ENCODE measurements around the gene PRLR.
A peak's percentile ranks its signal among the peaks of the same experiment; 100 is the strongest.
"Not testable (repeated sequence)": the region's sequence is repeated elsewhere in the genome, so short reads cannot be mapped to it uniquely, and the experiment has no call there.

The PRLR gene

DNA sequence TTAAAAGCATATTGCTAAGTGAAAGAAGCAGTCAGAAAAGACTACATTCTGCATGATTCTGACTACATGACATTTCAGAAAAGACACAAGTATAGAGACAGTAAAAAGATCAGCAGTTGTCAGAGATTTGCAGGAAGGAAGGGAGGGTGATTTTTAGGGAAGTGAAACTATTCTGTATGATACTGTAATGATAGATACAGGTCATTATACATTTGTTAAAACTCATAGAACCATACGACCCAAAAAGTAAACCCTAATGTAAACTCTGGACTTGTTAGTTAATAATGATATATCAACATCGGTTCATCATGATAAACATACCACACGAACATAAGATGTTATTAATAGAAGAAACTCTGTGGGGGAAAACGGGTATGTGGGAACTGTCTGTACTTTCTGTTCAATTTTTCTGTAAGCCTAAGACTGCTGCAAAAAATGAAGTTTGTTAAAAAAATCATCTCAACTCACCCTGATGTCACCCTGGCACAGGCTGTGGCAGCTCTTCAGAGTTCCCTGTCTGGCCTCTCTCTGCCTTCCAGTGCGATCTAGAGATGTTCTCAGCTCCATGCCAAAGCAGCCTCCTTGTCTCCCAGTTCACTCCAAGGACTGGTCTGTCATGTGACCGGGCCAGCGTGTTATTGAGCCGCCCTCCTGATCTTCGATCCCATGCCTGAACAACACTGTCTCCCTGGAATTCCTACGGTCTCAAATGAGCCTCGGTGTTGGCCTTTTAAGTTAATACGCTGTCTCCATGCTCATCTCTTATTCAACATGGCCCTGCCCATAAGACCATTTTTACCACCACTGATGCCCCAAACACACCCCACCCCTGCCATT lies 35.4 kb downstream of the PRLR start:
- TF ChIP-seq ZNF274 (IDR thresholded peaks at IDR 0.05; ENCODE audit: low read depth, low read length) = no peak
- peak overlapping the region; percentile 21; the same call in 1 of the 2 replicates for H3K4me3 ChIP-seq (ENCODE audit: low read length)

DNA sequence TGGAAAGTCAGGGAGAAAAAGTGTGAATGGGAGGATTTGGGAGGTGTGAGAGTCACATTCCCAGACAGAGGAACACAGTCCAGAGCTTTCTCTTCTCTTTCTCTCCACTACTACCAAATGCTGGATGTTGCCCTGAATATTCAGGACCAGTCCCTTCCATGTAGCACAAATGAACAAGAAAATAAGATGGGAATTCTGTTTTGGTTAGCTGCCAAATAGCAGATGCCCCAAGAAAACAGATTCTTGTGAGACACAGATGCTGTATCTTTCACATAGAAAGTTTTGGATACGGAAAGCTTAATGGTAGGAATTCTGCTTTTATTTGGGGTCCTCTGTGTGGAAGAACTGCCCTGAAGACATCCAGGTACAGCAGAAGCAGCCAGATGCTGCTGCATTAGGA lies 37.8 kb downstream of the PRLR start:
- no peak overlapping the region for H3K4me3 ChIP-seq (ENCODE audit: low read length)
- TF ChIP-seq ZNF274 (IDR thresholded peaks at IDR 0.05; ENCODE audit: low read depth, low read length) = no peak

DNA sequence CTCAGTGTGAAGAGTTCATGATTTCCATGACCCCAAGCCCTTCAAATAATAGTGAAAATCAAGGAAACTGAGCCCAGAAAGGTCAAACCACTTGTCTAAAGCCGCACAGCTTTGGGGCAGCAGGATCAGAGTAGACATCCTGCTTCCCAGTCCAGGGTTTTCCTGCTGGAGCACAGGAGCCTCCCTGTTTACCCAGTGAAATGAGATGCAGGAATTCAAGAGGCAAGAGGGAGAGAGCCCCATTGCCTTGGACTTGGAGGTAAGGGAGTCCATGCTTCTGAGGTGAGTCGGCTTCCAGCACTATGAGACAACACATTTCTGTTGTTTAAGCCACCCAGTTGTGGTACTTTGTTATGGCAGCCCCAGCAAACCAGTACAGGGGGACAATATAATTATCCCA lies 40.5 kb downstream of the PRLR start:
- not testable (repeated sequence) for H3K4me3 ChIP-seq (ENCODE audit: low read length)

DNA sequence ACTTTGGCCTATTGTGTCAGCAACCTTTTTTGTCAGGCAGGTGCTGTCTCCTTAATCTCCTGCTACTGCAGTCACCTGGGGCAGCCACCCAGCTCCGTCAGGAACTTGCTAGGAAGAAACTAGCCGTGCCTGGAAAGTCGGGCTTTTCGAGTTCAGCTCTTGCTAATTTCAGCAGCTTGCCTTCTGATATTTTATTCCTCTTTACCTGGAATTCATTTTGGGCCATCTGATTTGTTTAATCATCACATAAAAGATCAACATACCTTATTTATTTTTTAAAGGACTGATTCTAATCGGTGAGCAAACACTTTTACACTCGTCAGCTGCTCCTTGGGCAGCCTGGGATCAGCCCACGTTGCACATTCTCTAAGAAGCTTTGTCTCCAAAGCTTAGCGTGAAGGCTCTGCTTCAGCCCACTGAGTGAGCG lies 42.2 kb downstream of the PRLR start:
- no peak for TF ChIP-seq ZNF274 (IDR thresholded peaks at IDR 0.05; ENCODE audit: low read depth, low read length)
- H3K4me3 ChIP-seq (ENCODE audit: low read length) = no peak overlapping the region

DNA sequence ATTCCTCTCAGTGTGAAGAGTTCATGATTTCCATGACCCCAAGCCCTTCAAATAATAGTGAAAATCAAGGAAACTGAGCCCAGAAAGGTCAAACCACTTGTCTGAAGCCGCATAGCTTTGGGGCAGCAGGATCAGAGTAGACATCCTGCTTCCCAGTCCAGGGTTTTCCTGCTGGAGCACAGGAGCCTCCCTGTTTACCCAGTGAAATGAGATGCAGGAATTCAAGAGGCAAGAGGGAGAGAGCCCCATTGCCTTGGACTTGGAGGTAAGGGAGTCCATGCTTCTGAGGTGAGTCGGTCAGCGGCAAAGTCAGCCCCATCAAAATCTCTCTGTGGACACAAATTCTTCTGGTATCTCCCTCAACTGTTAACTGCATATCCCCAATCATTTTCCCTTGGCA lies 42.7 kb downstream of the PRLR start:
- H3K4me3 ChIP-seq (ENCODE audit: low read length) = not testable (repeated sequence)

DNA sequence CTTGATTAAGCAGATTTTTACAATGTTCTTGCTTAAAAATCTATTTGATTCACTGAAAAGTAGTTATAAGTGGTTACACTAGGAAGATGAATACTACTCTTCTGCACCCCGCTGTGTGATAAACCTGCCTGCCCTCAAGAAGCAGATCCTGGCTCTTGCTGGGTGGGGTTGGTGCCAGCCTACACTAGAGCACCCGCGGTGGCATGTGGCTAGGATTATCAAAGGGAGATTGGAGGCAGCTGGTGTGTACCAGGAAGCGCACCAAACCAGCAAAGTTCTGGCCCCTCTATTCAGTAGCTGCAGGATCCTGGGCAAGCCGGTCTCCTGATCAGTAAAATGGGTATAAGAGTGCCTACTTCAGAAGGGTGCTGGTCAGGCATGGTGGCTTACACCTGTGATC lies 43.5 kb downstream of the PRLR start:
- no peak for TF ChIP-seq ZNF274 (IDR thresholded peaks at IDR 0.05; ENCODE audit: low read depth, low read length)
- no peak overlapping the region for H3K4me3 ChIP-seq (ENCODE audit: low read length)

DNA sequence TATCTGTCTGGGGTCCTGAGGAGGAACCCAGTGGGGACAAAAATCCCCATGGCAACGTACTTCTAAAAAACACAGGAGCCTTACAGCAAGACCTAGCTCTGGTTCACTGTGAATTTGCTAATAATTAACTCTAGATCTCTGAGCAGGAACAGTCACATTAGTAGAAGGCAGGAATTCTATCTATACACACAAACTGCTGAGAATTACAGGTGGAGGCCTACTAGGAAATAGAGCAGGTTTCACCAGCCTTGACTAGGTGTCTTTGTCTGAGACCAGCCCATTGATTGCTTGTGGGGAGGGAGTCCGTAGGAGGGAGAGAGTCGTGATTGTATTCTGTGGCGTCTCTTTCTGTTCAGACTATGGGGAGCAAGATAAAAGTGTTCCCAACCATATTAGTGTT lies 44.8 kb downstream of the PRLR start:
- TF ChIP-seq ZNF274 (IDR thresholded peaks at IDR 0.05; ENCODE audit: low read depth, low read length) = no peak

DNA sequence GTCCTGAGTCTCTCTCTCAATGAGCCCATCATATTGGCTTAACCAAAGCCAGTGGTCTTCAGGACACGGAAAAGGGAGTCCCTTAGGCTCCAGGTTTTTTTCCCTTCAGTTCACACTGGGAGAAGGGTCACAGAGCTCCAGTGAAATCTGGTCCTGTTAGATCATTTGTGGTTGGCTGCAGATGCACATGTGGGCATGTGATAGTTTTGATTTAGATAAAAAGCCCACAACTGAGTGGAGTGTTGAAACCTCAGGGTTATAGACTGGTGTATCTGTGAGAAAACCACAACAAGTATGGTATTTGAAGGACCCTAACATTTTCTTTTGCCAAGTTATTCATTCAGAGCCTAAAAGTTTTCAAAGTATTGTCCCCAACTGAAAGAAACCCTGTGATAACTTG lies 46.7 kb downstream of the PRLR start:
- H3K4me3 ChIP-seq (ENCODE audit: low read length) = no peak overlapping the region
- TF ChIP-seq ZNF274 (IDR thresholded peaks at IDR 0.05; ENCODE audit: low read depth, low read length) = no peak

More for the DNA sequence above, 44.8 kb downstream of the PRLR start:
- no peak overlapping the region for H3K4me3 ChIP-seq (ENCODE audit: low read length)

DNA sequence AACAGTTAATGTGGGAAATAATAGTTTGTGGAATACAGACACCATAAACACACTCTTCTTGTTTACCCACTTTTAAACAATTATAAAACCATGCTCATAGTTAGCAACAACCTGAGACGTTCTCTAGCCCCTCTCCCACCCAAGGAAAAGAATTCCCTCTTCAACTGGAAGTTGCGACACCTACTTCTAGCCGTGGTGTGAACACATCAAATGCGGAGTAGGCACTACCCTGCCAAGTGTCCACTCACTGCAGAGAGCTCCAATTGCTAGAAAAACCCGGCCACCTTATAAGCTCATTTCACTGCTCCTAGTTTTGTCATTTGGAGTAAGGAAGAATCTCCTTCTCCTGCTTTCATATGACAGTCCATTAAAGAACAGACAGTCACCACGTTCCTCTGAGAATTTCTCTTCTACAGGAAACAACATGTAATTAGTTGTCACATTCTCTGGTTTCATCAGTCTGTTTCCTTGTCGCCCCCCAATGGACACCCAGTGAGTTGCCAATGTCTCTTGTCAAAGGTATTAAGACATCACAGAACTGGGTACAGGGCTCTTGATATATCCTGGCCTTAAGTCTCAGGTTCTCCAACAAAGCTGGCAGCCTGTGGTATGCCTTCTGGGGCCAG lies 47.3 kb downstream of the PRLR start:
- TF ChIP-seq ZNF274 (IDR thresholded peaks at IDR 0.05; ENCODE audit: low read depth, low read length) = no peak

DNA sequence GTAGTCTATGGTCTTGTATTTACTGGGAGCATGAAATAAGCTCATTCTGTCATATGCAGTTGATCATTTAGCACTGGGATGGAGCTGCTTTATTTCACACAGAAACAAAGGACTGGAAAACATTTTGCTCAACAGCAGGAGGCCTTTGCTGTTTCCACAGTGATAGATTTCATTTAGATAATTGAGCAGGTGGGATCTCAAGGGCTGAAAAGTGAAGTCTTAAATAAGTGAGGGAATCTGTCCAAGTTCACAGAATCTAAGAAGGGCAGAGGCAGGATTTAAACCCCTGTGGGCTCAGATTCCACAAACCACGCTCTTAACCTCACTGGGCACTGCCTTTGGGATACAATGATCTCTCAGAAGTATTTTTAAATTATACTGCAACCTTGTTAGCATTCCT lies 47.8 kb downstream of the PRLR start:
- no peak for TF ChIP-seq ZNF274 (IDR thresholded peaks at IDR 0.05; ENCODE audit: low read depth, low read length)
- H3K4me3 ChIP-seq (ENCODE audit: low read length) = no peak overlapping the region

More for the DNA sequence above, 47.3 kb downstream of the PRLR start:
- H3K4me3 ChIP-seq (ENCODE audit: low read length) = no peak overlapping the region

DNA sequence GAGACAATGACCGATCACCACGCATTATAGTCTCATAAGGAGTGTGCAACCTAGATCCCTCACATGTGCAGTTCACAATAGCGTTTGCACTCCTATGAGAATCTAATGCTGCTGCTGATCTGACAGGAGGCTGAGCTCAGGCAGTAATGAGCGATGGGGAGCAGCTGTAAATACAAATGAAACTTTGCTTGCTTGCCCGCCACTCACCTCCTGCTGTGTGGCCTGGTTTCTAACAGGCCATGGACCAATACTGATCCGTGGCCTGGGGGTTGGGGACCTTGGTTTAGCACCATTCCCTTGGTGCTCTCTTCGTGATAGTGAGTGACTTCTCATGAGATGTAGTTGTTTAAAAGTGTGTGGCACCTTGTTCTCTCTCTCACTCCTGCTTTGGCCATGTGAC lies 50.2 kb downstream of the PRLR start:
- no peak for TF ChIP-seq ZNF274 (IDR thresholded peaks at IDR 0.05; ENCODE audit: low read depth, low read length)
- no peak overlapping the region for H3K4me3 ChIP-seq (ENCODE audit: low read length)

DNA sequence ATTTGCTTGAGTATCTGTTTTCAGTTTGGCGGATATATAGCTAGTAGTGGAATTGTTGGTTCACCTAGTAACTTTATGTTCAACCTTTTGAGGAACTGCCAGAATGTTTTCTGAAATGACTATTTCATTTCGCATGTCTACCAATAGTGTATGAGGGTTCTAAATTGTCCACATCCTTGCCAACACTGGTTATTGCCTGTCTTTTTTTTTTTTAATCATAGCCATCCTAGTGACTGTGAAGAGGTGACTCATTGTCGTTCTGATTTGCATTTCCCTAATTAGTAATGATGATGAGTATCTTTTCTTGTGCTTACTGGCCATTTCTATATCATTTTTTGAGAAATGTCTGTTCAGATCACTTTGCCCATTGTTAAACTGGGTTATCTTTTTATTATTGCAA lies 52.5 kb downstream of the PRLR start:
- no peak overlapping the region for H3K4me3 ChIP-seq (ENCODE audit: low read length)
- TF ChIP-seq ZNF274 (IDR thresholded peaks at IDR 0.05; ENCODE audit: low read depth, low read length) = no peak

DNA sequence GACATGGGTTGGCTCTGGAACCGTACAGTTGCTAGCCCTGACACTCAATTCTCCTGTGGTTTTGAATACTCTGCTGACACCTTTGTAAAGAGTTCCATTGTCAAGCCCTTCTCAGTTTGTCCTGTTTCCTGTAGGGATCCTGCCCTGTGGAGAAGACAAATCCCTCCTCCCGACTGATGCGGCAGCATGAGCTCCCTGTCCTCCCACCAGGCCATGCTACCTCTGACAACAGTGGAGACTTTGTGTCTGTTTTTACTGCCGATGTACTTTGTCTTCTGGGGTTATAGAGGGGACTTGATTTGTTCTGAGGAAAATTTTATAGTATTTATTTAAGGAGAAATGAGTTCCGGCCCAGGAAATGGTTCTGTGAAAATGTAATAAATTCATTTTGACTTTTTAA lies 57.8 kb downstream of the PRLR start:
- TF ChIP-seq ZNF274 (IDR thresholded peaks at IDR 0.05; ENCODE audit: low read depth, low read length) = no peak
- no peak overlapping the region for H3K4me3 ChIP-seq (ENCODE audit: low read length)

DNA sequence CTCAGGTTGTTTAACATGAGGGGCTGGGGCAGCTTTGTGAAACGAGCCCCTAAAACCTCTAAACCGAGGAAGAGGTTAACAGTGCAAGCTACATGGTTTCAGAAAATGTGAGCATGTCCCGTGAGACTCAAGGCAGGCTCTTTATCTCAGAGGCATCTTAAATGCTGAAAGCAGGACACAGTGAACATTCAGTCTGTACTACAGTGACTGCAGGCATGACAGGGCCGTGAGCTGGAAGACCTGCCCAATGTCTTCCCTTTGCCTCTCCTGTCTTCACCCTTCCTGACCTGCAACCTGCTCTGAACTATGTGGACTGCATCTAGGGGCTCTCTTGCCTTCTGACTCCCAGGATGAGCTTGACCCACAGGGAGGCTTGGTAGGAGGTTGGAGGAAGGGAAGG lies 58.3 kb downstream of the PRLR start:
- H3K4me3 ChIP-seq (ENCODE audit: low read length) = no peak overlapping the region
- TF ChIP-seq ZNF274 (IDR thresholded peaks at IDR 0.05; ENCODE audit: low read depth, low read length) = no peak

DNA sequence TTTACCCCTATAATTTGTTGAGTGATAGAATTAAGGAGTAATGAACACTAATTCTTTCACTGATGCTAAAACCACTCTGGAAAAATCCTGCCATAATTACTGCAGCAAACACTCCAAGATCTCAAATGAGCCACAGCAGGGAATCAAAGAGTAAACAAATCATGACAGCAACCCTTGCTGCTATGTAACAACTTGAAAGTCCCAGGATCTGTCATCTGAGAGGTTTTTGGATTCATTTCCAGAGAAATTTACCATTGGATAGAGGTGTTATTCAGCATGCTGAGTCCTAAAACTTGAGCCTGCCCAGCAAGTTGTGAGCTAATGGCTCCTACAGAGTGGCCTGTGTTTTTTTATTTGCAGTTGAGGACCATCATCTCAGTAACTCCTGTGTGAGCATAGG lies 59.2 kb downstream of the PRLR start:
- H3K4me3 ChIP-seq (ENCODE audit: low read length) = no peak overlapping the region
- no peak for TF ChIP-seq ZNF274 (IDR thresholded peaks at IDR 0.05; ENCODE audit: low read depth, low read length)

Measured in GM08714 (cell line).